ENCODE results near the gene STAMBP.

Gene STAMBP

DNA sequence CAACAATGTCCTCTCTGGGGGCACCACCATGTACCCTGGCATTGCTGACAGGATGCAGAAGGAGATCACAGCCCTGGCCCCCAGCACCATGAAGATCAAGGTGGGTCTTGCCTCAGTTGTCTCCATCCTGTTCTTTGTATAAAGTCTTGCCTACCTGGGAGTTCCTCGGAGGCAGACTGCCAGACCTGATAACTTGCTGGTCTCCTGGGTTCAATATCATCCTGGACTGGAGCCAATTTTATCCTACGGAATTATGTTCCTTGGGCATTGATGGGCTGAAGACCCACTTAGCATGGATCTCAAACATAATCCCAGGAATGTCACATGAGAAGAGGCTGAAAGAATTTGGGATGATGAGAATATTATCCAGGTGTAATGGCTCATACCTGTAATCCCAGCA, 87.9 kb downstream of the STAMBP start:
- no peak overlapping the region for H3K4me3 ChIP-seq (ENCODE audit: low read depth, low read length)
- in situ Hi-C loops (cut with HindIII; ENCODE audit: low sequenced_read_pairs) = no loop called here
- no peak for TF ChIP-seq CTCF (IDR thresholded peaks at IDR 0.05; ENCODE audit: low read depth, low read length, missing control alignments)
- DNase-seq (ENCODE audit: low read depth) = no peak

- no peak for TF ChIP-seq CTCF (IDR thresholded peaks at IDR 0.05; ENCODE audit: low read depth, low read length, missing control alignments)
- in situ Hi-C loops (cut with HindIII; ENCODE audit: low sequenced_read_pairs) = no loop called here
- no peak for DNase-seq (ENCODE audit: low read depth)
- H3K4me3 ChIP-seq (ENCODE audit: low read depth, low read length) = no peak overlapping the region
These were observed 88.5 kb downstream of the STAMBP start for GRCh38 chr2:73917296-73917695.

DNA sequence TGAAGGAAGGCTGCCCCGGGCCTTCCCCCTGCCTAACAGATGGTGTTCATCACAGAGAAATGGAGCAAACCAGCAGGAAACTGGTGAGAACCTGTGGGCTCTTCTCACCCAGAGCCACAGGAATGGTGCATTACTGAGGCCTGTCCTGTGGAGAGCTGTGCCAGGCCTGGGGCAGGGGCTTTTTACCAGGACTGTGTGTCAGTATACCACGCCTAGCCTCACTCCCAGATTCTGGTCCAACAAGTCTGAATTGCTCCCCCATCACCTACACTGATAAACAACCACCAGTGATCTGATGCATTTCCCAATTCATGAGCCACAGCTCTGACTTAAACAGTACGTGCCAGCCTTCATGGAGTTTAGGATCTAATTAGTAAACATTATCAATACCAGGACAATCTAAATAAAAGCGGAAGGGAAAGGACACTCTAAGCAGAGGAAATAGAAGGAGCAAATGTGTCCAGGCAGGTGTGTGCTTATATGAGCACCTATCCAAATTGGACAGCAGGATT, 89.0 kb downstream of the STAMBP start:
- DNase-seq (ENCODE audit: low read depth) = no peak
- in situ Hi-C loops (cut with HindIII; ENCODE audit: low sequenced_read_pairs) = no loop called here
- no peak for TF ChIP-seq CTCF (IDR thresholded peaks at IDR 0.05; ENCODE audit: low read depth, low read length, missing control alignments)
- H3K4me3 ChIP-seq (ENCODE audit: low read depth, low read length) = no peak overlapping the region

DNA sequence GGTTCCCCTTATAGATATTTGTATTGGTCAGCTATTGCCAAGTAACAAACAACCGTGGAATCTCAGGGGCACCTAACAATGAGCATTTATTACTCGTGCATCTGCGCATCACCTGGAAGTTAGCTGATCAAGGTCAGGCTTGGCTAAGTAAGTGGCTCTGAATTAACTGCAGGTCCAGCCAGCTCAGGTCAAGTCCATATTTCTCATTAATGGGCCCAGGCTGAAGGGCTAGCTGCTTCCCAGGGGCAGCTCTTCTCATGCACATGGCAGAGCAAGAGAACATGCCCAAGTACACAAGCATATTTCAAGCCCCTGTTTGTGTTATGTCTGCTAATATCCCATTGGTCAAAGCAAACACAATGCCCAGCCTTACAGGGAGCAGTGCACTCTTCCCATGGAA, 90.1 kb downstream of the STAMBP start:
- DNase-seq (ENCODE audit: low read depth) = no peak
- in situ Hi-C loops (cut with HindIII; ENCODE audit: low sequenced_read_pairs) = no loop called here
- TF ChIP-seq CTCF (IDR thresholded peaks at IDR 0.05; ENCODE audit: low read depth, low read length, missing control alignments) = no peak
- H3K4me3 ChIP-seq (ENCODE audit: low read depth, low read length) = no peak overlapping the region

GRCh38 chr2:73919596-73920228, 91.0 kb downstream of the STAMBP start:
- TF ChIP-seq CTCF (IDR thresholded peaks at IDR 0.05; ENCODE audit: low read depth, low read length, missing control alignments) = no peak
- H3K4me3 ChIP-seq (ENCODE audit: low read depth, low read length) = no peak overlapping the region
- no peak for DNase-seq (ENCODE audit: low read depth)
- in situ Hi-C loops (cut with HindIII; ENCODE audit: low sequenced_read_pairs) = no loop called here

DNA sequence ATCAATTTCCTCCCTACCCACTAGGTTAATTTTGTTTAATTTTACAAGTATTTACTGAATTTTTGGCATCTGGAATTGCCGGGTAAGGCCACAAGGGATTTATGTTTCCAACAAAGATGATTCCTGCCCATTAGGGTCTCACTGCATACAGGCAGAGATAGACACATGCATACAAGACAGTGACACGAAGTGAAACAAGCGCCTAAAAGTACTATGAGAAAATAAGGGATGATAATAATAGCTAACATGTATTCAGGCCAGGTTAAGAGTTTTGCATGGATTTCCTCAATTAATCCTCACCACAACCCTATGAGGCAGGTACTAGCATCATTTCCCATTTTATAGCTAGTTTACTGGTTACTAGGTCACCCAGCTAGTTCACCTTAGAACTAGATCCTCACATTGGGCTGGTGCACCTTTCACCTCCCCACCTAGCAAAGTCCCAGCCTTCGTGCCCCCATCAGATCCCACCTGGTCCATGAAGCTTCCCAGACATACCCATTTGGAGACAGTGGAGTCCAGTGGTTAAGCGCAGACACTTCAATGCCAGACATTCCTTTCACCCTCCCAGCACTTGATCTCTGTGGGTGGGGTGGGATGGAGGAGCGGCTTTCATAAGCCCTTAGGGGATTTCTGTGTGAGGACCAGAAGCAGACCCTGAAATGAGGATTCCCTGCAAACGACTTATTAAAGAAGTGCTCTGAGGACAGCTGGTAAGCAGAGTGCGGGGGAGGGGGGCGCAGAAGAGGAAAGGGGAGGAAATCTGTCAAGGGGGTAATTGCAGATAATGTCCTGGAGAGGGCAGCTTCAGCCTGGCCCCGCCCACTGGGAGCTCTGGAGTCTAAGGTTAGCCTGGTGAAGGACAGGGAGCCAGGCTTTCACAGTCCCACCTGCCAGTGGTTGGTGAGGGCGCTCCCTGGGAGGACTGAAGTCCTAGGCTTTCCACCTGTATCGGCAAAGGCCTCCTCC, 92.1 kb downstream of the STAMBP start:
- no peak for DNase-seq (ENCODE audit: low read depth)
- TF ChIP-seq CTCF (IDR thresholded peaks at IDR 0.05; ENCODE audit: low read depth, low read length, missing control alignments) = no peak
- in situ Hi-C loops (cut with HindIII; ENCODE audit: low sequenced_read_pairs) = no loop called here
- H3K4me3 ChIP-seq (ENCODE audit: low read depth, low read length) = no peak overlapping the region
